Measurements from ENCODE around the gene METTL16. TPM values are rescaled to one million over a fixed set of nuclear protein-coding genes. Genes with fewer than 3 reads are reported as not detected.

Gene METTL16
- total RNA-seq, 1 donor from 2014 or later, result 22.6 TPM

DNA sequence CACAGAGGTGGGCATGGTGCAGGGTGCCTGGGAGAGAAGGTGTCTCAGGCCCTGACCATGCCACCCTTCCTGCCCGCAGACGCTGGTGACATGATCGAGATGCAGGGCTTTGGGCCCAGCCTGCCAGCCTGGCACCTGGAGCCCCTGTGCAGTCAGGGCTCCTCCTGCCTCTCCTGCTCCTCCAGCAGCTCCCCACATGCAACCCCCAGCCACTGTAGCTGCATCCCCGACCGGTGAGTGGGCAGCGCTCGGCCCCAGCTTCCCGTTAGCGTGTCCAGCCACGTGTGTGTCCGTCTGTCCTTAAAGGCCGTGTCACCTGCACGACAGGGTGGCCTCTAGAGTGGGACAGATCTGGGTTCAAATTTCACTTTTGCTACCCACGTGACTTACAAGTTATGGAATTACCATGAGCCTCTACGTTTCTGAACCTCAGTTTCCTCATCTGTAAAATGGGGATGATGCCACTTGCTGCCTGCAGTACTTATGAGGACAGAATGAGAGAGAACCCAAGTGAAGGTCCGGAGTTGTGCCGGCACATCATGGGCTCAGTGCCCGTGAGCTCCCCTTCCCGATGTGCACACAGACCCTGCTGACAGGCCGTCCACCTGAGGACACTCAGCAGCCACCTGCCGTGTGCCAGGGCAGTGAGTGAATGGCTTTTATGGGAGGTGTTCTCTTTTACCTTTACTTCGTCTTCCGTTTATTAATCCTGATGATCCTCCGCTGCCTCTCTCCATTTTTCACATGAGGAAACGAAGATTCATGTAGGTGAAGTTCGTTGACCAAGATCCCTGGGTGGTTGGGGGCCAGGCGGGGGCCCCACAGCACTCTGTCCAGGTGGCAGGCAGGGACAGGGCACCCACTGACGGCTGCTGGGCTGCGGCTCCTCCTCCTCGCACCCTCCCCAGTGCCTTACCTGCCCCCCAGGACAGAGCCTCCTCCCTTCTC lies 140.2 kb downstream of the METTL16 start:
- Mint-ChIP-seq H3K4me1 (ENCODE audit: low read depth, unreplicated experiment) (no peaks in the 10 kb centered on the region), H3K36me3 (ENCODE audit: unreplicated experiment) (no peaks in the 10 kb centered on the region), H3K27me3 (ENCODE audit: unreplicated experiment) (peaks cover 2% of the 10 kb centered on the region), H3K4me3 (ENCODE audit: unreplicated experiment) (no peak overlapping the region), H3K27ac (ENCODE audit: unreplicated experiment) (no peak overlapping the region), H3K9me3 (ENCODE audit: unreplicated experiment) (peaks cover 4% of the 10 kb centered on the region)
- no peak for DNase-seq
- TF ChIP-seq, protein P1, sequence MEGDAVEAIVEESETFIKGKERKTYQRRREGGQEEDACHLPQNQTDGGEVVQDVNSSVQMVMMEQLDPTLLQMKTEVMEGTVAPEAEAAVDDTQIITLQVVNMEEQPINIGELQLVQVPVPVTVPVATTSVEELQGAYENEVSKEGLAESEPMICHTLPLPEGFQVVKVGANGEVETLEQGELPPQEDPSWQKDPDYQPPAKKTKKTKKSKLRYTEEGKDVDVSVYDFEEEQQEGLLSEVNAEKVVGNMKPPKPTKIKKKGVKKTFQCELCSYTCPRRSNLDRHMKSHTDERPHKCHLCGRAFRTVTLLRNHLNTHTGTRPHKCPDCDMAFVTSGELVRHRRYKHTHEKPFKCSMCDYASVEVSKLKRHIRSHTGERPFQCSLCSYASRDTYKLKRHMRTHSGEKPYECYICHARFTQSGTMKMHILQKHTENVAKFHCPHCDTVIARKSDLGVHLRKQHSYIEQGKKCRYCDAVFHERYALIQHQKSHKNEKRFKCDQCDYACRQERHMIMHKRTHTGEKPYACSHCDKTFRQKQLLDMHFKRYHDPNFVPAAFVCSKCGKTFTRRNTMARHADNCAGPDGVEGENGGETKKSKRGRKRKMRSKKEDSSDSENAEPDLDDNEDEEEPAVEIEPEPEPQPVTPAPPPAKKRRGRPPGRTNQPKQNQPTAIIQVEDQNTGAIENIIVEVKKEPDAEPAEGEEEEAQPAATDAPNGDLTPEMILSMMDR (IDR thresholded peaks at IDR 0.05; ENCODE audit: partially characterized antibody, unreplicated experiment), result no peak

DNA sequence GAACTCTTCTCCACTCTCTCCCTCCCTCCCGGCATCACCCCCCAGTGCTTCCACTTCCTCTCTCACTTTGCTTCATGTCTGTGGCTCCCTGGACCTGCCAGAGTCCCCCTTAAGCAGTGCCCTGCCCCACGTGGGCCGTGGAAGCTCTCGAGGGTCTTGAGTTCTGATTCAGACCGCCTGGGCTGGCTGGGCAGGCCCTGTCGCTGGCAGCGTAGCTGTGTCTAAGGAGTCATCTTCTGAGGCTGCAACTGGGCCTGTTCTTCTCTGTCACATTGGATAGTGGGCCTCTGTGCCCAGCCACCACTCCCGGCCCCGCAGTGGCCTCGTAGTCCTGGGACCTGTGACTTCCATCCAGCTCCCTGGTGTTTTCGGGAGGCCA lies 141.5 kb downstream of the METTL16 start:
- TF ChIP-seq, protein P1 (IDR thresholded peaks at IDR 0.05; ENCODE audit: partially characterized antibody, unreplicated experiment), result no peak
- DNase-seq, result no peak
- H3K27ac Mint-ChIP-seq (ENCODE audit: unreplicated experiment), result peak overlapping the region; percentile 15

DNA sequence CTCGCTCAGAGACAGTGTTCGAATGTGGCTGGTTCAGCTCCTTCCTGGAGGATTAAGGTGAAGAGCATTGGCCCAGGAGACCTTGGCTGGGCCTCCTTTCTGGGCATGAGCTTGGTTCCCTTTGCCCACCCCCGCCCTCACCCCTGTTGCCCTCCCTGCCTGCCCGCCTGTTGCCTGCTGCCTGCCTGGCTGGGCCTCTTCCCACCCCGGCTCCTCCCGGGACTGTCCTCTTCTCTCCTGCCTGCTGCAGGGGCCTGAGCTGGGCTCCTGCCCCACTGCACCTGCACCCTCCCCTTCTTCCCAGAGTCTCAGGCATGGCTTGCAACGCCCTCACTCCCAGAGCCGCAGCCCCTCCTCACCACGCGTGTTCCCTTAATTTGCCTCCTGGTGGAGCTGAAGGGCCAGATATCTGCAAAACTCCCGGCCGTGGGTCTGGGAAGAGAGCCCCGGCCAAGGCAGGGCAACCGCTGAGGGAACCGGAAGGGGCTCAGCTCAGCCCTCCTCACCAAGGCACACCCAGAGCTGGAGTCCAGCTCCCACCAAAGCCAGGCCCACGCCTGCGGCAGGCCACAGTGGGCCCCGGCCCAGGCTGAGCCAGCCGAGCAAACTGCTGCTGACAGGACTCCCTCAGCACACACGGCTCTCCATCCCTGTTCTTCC lies 142.0 kb downstream of the METTL16 start:
- no peaks in the 10 kb centered on the region for H3K4me1 Mint-ChIP-seq (ENCODE audit: low read depth, unreplicated experiment)
- DNase-seq, result peak; percentile 67
- no peaks in the 10 kb centered on the region for H3K36me3 Mint-ChIP-seq (ENCODE audit: unreplicated experiment)
- no peak overlapping the region for H3K4me3 Mint-ChIP-seq (ENCODE audit: unreplicated experiment)
- TF ChIP-seq, protein P1 (IDR thresholded peaks at IDR 0.05; ENCODE audit: partially characterized antibody, unreplicated experiment), result peak; percentile 12
- H3K27me3 Mint-ChIP-seq (ENCODE audit: unreplicated experiment), result peaks cover 2% of the 10 kb centered on the region
- peaks cover 4% of the 10 kb centered on the region for H3K9me3 Mint-ChIP-seq (ENCODE audit: unreplicated experiment)
- peak overlapping the region; percentile 15 for H3K27ac Mint-ChIP-seq (ENCODE audit: unreplicated experiment)

More for the DNA sequence above, 141.5 kb downstream of the METTL16 start:
- no peaks in the 10 kb centered on the region for H3K36me3 Mint-ChIP-seq (ENCODE audit: unreplicated experiment)
- peaks cover 4% of the 10 kb centered on the region for H3K9me3 Mint-ChIP-seq (ENCODE audit: unreplicated experiment)
- H3K4me3 Mint-ChIP-seq (ENCODE audit: unreplicated experiment), result no peak overlapping the region
- H3K27me3 Mint-ChIP-seq (ENCODE audit: unreplicated experiment), result peaks cover 2% of the 10 kb centered on the region
- no peaks in the 10 kb centered on the region for H3K4me1 Mint-ChIP-seq (ENCODE audit: low read depth, unreplicated experiment)

DNA sequence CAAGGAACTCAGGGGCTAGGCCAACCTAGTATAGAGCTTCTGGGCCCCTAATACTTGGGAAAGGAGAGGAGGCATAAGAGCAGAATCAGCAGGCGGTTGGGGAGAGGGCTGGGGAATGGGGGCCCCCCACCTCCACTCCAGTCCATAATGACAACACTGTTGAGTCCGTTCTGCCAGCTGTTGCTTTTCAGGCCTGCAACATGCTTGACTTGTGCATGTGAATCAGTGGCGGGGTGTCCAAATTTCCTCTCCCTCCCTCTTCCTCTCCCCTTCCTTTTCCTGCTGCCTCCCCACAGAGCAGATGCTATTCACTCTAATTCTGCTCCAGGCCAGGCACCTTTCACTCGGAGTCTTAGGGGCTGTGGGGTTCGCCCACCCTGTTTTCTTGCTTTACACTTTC lies 142.6 kb downstream of the METTL16 start:
- H3K9me3 Mint-ChIP-seq (ENCODE audit: unreplicated experiment), result peaks cover 4% of the 10 kb centered on the region
- peaks cover 3% of the 10 kb centered on the region for H3K27me3 Mint-ChIP-seq (ENCODE audit: unreplicated experiment)
- DNase-seq, result no peak
- H3K27ac Mint-ChIP-seq (ENCODE audit: unreplicated experiment), result no peak overlapping the region
- H3K36me3 Mint-ChIP-seq (ENCODE audit: unreplicated experiment), result no peaks in the 10 kb centered on the region
- no peak overlapping the region for H3K4me3 Mint-ChIP-seq (ENCODE audit: unreplicated experiment)
- peaks cover 3% of the 10 kb centered on the region for H3K4me1 Mint-ChIP-seq (ENCODE audit: low read depth, unreplicated experiment)
- TF ChIP-seq, protein P1 (IDR thresholded peaks at IDR 0.05; ENCODE audit: partially characterized antibody, unreplicated experiment), result no peak

Measured in glutamatergic neuron (in vitro differentiated cells).